HepG2 (cell line): Measurements from ENCODE around the gene CEP19. TPM values are rescaled to one million over a fixed set of nuclear protein-coding genes. Genes with fewer than 3 reads are reported as not detected.
A peak's percentile ranks its signal among the peaks of the same experiment; 100 is the strongest.

ENCODE experiments used
- ARNT2 ChIP-seq: sonication (generic); formaldehyde crosslinking; IDR thresholded peaks from 2 replicates; pipeline ENCODE4 v1.8.0; 2022; ENCODE audit warnings: mild to moderate bottlenecking, low read depth, missing genetic modification reagents, moderate library complexity
- ATAD3A ChIP-seq: sonication (generic); formaldehyde crosslinking; IDR thresholded peaks from 2 replicates; pipeline ENCODE4 v1.4.0; 2020; ENCODE audit warnings: missing genetic modification reagents
- CCAR2 ChIP-seq: fragments of 200-400 bp; formaldehyde crosslinking; optimal IDR thresholded peaks from 2 replicates; pipeline ENCODE3; 2018; ENCODE audit warnings: low read depth, mild to moderate bottlenecking, low read length, moderate library complexity
- ELF3 ChIP-seq: IDR thresholded peaks from 2 replicates; pipeline ENCODE4 v1.6.1; 2016; ENCODE audit warnings: missing genetic modification reagents, missing compliant biosample characterization
- ESRRA ChIP-seq: sonication (generic); formaldehyde crosslinking; IDR thresholded peaks from 2 replicates; pipeline ENCODE4 v1.5.1; 2020; ENCODE audit warnings: mild to moderate bottlenecking, low read depth, missing genetic modification reagents
- HNRNPL ChIP-seq: fragments of 200-400 bp; formaldehyde crosslinking; IDR thresholded peaks from 2 replicates; pipeline ENCODE4 v1.6.1; 2017; ENCODE audit warnings: mild to moderate bottlenecking, low read depth, low read length
- ISL2 ChIP-seq: sonication (generic); formaldehyde crosslinking; IDR thresholded peaks from 2 replicates; pipeline ENCODE4 v1.5.0; 2020; ENCODE audit warnings: missing genetic modification reagents
- KMT2B ChIP-seq: IDR thresholded peaks from 2 replicates; pipeline ENCODE4 v1.6.1; 2016; ENCODE audit warnings: missing genetic modification reagents, missing compliant biosample characterization
- MAFG ChIP-seq: sonication (generic); formaldehyde crosslinking; IDR thresholded peaks from 2 replicates; pipeline ENCODE4 v1.5.1; 2020; ENCODE audit warnings: mild to moderate bottlenecking, missing genetic modification reagents
- MBD4 ChIP-seq: IDR thresholded peaks from 2 replicates; pipeline ENCODE4 v1.6.1; 2012; ENCODE audit warnings: low read length, inconsistent platforms, borderline replicate concordance
- NCOA2 ChIP-seq: sonication (generic); formaldehyde crosslinking; IDR thresholded peaks from 2 replicates; pipeline ENCODE4 v1.8.0; 2022; ENCODE audit warnings: inconsistent platforms
- NONO ChIP-seq, 2 experiments: fragments of 450-650 bp in 1 of 2; sonication (generic) in 1 of 2; formaldehyde crosslinking in 1 of 2; IDR thresholded peaks in 1 of 2; conservative IDR thresholded peaks in 1 of 2; 2 replicates each; pipeline versions ENCODE4 v1.6.1 to v1.8.0; 2017 to 2022; ENCODE audit warnings: mild to moderate bottlenecking in 1 of 2, missing genetic modification reagents in 1 of 2, moderate library complexity in 1 of 2
- ONECUT2 ChIP-seq: sonication (generic); formaldehyde crosslinking; IDR thresholded peaks from 2 replicates; pipeline ENCODE4 v1.4.0; 2020; ENCODE audit warnings: missing genetic modification reagents
- REL ChIP-seq: sonication (generic); formaldehyde crosslinking; conservative IDR thresholded peaks from 2 replicates; pipeline ENCODE4 v1.8.0; 2022; ENCODE audit warnings: mild to moderate bottlenecking, missing genetic modification reagents, moderate library complexity
- SOX5 ChIP-seq: IDR thresholded peaks from 2 replicates; pipeline ENCODE4 v1.6.1; 2016; ENCODE audit warnings: borderline replicate concordance
- XBP1 ChIP-seq: sonication (generic); formaldehyde crosslinking; IDR thresholded peaks from 2 replicates; pipeline ENCODE4 v1.5.0; 2020; ENCODE audit warnings: missing genetic modification reagents
- ZNF225 ChIP-seq: sonication (generic); formaldehyde crosslinking; IDR thresholded peaks from 2 replicates; pipeline ENCODE4 v1.4.0; 2020; ENCODE audit warnings: mild to moderate bottlenecking, missing genetic modification reagents
- ZNF274 ChIP-seq: sonication (generic); formaldehyde crosslinking; IDR thresholded peaks from 2 replicates; pipeline ENCODE4 v1.5.1; 2020; ENCODE audit warnings: mild to moderate bottlenecking, missing genetic modification reagents
- ZNF335 ChIP-seq: sonication (generic); formaldehyde crosslinking; IDR thresholded peaks from 2 replicates; pipeline ENCODE4 v1.4.0; 2020; ENCODE audit warnings: missing genetic modification reagents
- ZNF570 ChIP-seq: sonication (generic); formaldehyde crosslinking; IDR thresholded peaks from 2 replicates; pipeline ENCODE4 v1.4.0; 2020; ENCODE audit warnings: mild to moderate bottlenecking, missing genetic modification reagents, borderline replicate concordance
- ZNF598 ChIP-seq: sonication (generic); formaldehyde crosslinking; IDR thresholded peaks from 2 replicates; pipeline ENCODE4 v1.5.1; 2020; ENCODE audit warnings: mild to moderate bottlenecking, missing genetic modification reagents, borderline replicate concordance
- ZNF615 ChIP-seq: sonication (generic); formaldehyde crosslinking; IDR thresholded peaks from 2 replicates; pipeline ENCODE4 v1.5.0; 2020; ENCODE audit warnings: mild to moderate bottlenecking, missing genetic modification reagents, borderline replicate concordance
- polyA plus RNA-seq, 8 experiments: library from polyadenylated mRNA; depleted of rRNA in 3 of 8; stranded (reverse) in 7 of 8; unstranded in 1 of 8; fragments of >200 nt; fragmentation: Illumina TruSeq in 4 of 8; extraction: Trizol in 4 of 8; gene quantifications; 2 replicates each; pipeline versions ENCODE4 v1.2.1 to v1.2.3, GENCODE V29; 2011 to 2016; ENCODE audit warnings: low read depth in 4 of 8, missing spikeins in 1 of 8, mixed read lengths in 1 of 8; ENCODE audit not compliant: insufficient read depth in 1 of 8
- total RNA-seq, 5 experiments: library from RNA; depleted of rRNA; stranded (reverse); fragments of >200 nt; fragmentation: Illumina TruSeq; extraction: Trizol; gene quantifications; 2 replicates each; pipeline ENCODE4 v1.2.3, GENCODE V29; 2016; ENCODE audit warnings: low read depth in 1 of 5
- TF ChIP-seq, protein P1 (sequence below): sonication (generic); formaldehyde crosslinking; IDR thresholded peaks from 2 replicates; pipeline ENCODE4 v1.9.0; 2021; ENCODE audit warnings: missing genetic modification reagents, mild to moderate bottlenecking, borderline replicate concordance
- TF ChIP-seq, protein P2 (sequence below): sonication (generic); formaldehyde crosslinking; IDR thresholded peaks from 2 replicates; pipeline ENCODE4 v1.4.0; 2020; ENCODE audit warnings: mild to moderate bottlenecking, missing genetic modification reagents
- TF ChIP-seq, protein P3 (sequence below): IDR thresholded peaks from 2 replicates; pipeline ENCODE4 v1.6.1; 2018; ENCODE audit warnings: missing genetic modification reagents, mild to moderate bottlenecking, missing compliant biosample characterization
- TF ChIP-seq, protein P4 (sequence below): sonication (generic); formaldehyde crosslinking; IDR thresholded peaks from 2 replicates; pipeline ENCODE4 v1.5.0; 2020; ENCODE audit warnings: mild to moderate bottlenecking, missing genetic modification reagents

CEP19 gene
- total and polyA plus RNA-seq, 2 of the 13 experiments (the other 11 are each of a cell fraction or from before 2014, with no cell fraction given) = 0.48 to 1.2 TPM

DNA sequence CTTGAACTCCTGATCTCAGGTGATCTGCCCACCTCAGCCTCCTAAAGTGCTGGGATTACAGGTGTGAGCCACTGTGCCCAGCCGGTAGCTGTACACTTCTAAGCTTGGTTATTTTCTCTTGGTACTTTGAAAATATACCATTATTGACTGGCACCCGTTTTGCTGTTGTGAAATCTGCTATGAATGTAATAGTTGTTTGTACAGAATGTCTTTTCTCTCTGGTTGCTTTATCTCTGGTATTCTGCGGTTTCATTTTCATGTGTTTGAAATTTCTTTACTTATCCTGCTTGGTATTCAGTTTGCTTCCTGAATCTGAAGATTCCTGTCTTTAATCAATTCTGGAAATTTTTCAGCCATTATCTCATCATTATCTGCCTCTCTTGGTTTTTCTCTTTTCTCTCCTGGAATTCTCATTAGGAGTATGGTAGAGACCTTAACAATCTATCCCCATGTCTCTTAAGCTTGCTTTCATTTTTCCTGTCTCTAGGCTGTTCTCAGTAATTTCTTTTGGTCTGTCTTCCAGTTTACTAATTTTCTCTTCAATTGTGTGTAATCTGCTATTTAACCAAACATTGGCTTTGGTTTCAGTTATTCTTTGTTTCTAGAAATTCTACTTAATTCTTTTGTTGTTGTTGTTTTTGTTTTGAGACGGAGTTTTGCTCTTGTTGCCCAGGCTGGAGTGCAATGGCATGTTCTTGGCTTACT is 24.8 kb upstream of the CEP19 start (continued):
- TF ChIP-seq ZNF570 (CRISPR knock-in tag) (no peak), ONECUT2 (CRISPR knock-in tag) (peak; percentile 43; the same call in 1 of the 2 replicates), ESRRA (CRISPR knock-in tag) (no peak), XBP1 (no peak), ISL2 (CRISPR knock-in tag) (peak; percentile 35; the same call in 1 of the 2 replicates), ZNF274 (CRISPR knock-in tag) (no peak), CCAR2 (no peak), ELF3 (no peak), NCOA2 (CRISPR knock-in tag) (peak; percentile 54; the same call in 1 of the 2 replicates), NONO (IDR thresholded peaks at IDR 0.05) (no peak), NONO (CRISPR knock-in tag; conservative IDR thresholded peaks at IDR 0.05) (no peak), ZNF615 (CRISPR knock-in tag) (no peak), MAFG (CRISPR knock-in tag) (no peak), MBD4 (no peak), ZNF335 (CRISPR knock-in tag) (no peak), REL (no peak), ATAD3A (CRISPR knock-in tag) (no peak), HNRNPL (no peak), ZNF598 (CRISPR knock-in tag) (no peak), ZNF225 (no peak), SOX5 (peak; percentile 53; the same call in 1 of the 2 replicates), KMT2B (CRISPR knock-in tag) (no peak), ARNT2 (no peak)
- TF ChIP-seq, protein P1, sequence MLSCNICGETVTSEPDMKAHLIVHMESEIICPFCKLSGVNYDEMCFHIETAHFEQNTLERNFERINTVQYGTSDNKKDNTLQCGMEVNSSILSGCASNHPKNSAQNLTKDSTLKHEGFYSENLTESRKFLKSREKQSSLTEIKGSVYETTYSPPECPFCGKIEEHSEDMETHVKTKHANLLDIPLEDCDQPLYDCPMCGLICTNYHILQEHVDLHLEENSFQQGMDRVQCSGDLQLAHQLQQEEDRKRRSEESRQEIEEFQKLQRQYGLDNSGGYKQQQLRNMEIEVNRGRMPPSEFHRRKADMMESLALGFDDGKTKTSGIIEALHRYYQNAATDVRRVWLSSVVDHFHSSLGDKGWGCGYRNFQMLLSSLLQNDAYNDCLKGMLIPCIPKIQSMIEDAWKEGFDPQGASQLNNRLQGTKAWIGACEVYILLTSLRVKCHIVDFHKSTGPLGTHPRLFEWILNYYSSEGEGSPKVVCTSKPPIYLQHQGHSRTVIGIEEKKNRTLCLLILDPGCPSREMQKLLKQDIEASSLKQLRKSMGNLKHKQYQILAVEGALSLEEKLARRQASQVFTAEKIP (CRISPR knock-in tag) = no peak
- TF ChIP-seq, protein P2, sequence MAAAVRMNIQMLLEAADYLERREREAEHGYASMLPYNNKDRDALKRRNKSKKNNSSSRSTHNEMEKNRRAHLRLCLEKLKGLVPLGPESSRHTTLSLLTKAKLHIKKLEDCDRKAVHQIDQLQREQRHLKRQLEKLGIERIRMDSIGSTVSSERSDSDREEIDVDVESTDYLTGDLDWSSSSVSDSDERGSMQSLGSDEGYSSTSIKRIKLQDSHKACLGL = no peak
- TF ChIP-seq, protein P3, sequence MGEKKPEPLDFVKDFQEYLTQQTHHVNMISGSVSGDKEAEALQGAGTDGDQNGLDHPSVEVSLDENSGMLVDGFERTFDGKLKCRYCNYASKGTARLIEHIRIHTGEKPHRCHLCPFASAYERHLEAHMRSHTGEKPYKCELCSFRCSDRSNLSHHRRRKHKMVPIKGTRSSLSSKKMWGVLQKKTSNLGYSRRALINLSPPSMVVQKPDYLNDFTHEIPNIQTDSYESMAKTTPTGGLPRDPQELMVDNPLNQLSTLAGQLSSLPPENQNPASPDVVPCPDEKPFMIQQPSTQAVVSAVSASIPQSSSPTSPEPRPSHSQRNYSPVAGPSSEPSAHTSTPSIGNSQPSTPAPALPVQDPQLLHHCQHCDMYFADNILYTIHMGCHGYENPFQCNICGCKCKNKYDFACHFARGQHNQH (CRISPR knock-in tag) = no peak
- TF ChIP-seq, protein P4, sequence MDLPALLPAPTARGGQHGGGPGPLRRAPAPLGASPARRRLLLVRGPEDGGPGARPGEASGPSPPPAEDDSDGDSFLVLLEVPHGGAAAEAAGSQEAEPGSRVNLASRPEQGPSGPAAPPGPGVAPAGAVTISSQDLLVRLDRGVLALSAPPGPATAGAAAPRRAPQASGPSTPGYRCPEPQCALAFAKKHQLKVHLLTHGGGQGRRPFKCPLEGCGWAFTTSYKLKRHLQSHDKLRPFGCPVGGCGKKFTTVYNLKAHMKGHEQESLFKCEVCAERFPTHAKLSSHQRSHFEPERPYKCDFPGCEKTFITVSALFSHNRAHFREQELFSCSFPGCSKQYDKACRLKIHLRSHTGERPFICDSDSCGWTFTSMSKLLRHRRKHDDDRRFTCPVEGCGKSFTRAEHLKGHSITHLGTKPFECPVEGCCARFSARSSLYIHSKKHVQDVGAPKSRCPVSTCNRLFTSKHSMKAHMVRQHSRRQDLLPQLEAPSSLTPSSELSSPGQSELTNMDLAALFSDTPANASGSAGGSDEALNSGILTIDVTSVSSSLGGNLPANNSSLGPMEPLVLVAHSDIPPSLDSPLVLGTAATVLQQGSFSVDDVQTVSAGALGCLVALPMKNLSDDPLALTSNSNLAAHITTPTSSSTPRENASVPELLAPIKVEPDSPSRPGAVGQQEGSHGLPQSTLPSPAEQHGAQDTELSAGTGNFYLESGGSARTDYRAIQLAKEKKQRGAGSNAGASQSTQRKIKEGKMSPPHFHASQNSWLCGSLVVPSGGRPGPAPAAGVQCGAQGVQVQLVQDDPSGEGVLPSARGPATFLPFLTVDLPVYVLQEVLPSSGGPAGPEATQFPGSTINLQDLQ (CRISPR knock-in tag) = no peak
